OCI-LY3 (cell line): ENCODE data around the gene GRID1.

ENCODE experiments used
- EZH2phosphoT487 ChIP-seq: fragments of 200-600 bp; shearing (Covaris generic); IDR thresholded peaks from 2 replicates; pipeline ENCODE4 v1.6.1; 2018; ENCODE audit warnings: antibody characterized with exemption, mixed run types, low read depth
- TF ChIP-seq, protein P1 (sequence below): fragments of 200-600, 300-600 bp; sonication (generic); IDR thresholded peaks from 2 replicates; pipeline ENCODE4 v1.5.1; 2014; ENCODE audit warnings: antibody characterized with exemption, low read length, low read depth

- TF ChIP-seq, protein P1, sequence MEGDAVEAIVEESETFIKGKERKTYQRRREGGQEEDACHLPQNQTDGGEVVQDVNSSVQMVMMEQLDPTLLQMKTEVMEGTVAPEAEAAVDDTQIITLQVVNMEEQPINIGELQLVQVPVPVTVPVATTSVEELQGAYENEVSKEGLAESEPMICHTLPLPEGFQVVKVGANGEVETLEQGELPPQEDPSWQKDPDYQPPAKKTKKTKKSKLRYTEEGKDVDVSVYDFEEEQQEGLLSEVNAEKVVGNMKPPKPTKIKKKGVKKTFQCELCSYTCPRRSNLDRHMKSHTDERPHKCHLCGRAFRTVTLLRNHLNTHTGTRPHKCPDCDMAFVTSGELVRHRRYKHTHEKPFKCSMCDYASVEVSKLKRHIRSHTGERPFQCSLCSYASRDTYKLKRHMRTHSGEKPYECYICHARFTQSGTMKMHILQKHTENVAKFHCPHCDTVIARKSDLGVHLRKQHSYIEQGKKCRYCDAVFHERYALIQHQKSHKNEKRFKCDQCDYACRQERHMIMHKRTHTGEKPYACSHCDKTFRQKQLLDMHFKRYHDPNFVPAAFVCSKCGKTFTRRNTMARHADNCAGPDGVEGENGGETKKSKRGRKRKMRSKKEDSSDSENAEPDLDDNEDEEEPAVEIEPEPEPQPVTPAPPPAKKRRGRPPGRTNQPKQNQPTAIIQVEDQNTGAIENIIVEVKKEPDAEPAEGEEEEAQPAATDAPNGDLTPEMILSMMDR: no peak
- no peak for TF ChIP-seq EZH2phosphoT487
These were observed 184.0 kb downstream of the GRID1 start for GRCh38 chr10:86182595-86182994.
